Activated naive CD4-positive, alpha-beta T cell treated with anti-CD3 and anti-CD28 coated beads for 36 hours (primary cell): Measurements from ENCODE around the gene CBX2. TPM values are rescaled to one million over a fixed set of nuclear protein-coding genes. Genes with fewer than 3 reads are reported as not detected.
"Not testable (repeated sequence)": the region's sequence is repeated elsewhere in the genome, so short reads cannot be mapped to it uniquely, and the experiment has no call there.

Experiments
- CTCF ChIA-PET: fragments of 350-600 bp; sonication (Branson Sonifier 250); formaldehyde crosslinking; loops from one replicate; lab custom pipeline; 2021; ENCODE audit warnings: antibody characterized with exemption; lab: Charles Lee
- DNase-seq: peaks from one replicate; pipeline ENCODE4 v3.0.0-alpha.2; 2020
- H3K27ac Mint-ChIP-seq: one replicate; pipeline ENCODE4 v1.8.0; 2021; ENCODE audit warnings: mild to moderate bottlenecking, mixed read lengths
- H3K27me3 Mint-ChIP-seq: one replicate; pipeline ENCODE4 v1.8.0; 2021; ENCODE audit warnings: low read depth, mixed read lengths
- H3K36me3 Mint-ChIP-seq: one replicate; pipeline ENCODE4 v1.8.0; 2021; ENCODE audit warnings: low read depth, mixed read lengths
- H3K4me1 Mint-ChIP-seq: one replicate; pipeline ENCODE4 v1.8.0; 2021; ENCODE audit warnings: low read depth, mixed read lengths
- H3K4me3 Mint-ChIP-seq: one replicate; pipeline ENCODE4 v1.8.0; 2021; ENCODE audit warnings: mild to moderate bottlenecking, moderate library complexity, mixed read lengths
- H3K9me3 Mint-ChIP-seq: one replicate; pipeline ENCODE4 v1.8.0; 2021; ENCODE audit warnings: mixed read lengths
- intact Hi-C: fragments of 100-400 bp; cut with micrococcal nuclease; formaldehyde crosslinking; loops from one replicate; pipeline ENCODE4 v1.15.1; 2023
- total RNA-seq, 2 experiments: library from RNA; stranded (reverse); gene quantifications; one replicate each; pipeline ENCODE4 v1.2.3, GENCODE V29; 2021

Gene CBX2
- total RNA-seq, 2 experiments from 2014 or later = 5.2 to 5.8 TPM

GRCh38 chr17:79747508-79748294 is 30.2 kb upstream of the CBX2 start:
- no peak for DNase-seq
- H3K27me3 Mint-ChIP-seq = peaks cover 34% of the 10 kb centered on the region
- peaks cover 23% of the 10 kb centered on the region for H3K4me1 Mint-ChIP-seq
- CTCF ChIA-PET = interaction anchor here (1.2 to 1.3 kb wide), 2 partner anchors 97 to 242 kb away, joined by 3 read pairs; no protein-coding TSS in a partner anchor
- H3K4me3 Mint-ChIP-seq = peak overlapping the region; percentile 36
- H3K27ac Mint-ChIP-seq = no peak overlapping the region
- H3K36me3 Mint-ChIP-seq = no peaks in the 10 kb centered on the region
- no peaks in the 10 kb centered on the region for H3K9me3 Mint-ChIP-seq
- intact Hi-C loops = loop anchor here (2.0 to 5.0 kb wide), 5 partner anchors 43 to 225 kb away; no protein-coding TSS in a partner anchor

DNA sequence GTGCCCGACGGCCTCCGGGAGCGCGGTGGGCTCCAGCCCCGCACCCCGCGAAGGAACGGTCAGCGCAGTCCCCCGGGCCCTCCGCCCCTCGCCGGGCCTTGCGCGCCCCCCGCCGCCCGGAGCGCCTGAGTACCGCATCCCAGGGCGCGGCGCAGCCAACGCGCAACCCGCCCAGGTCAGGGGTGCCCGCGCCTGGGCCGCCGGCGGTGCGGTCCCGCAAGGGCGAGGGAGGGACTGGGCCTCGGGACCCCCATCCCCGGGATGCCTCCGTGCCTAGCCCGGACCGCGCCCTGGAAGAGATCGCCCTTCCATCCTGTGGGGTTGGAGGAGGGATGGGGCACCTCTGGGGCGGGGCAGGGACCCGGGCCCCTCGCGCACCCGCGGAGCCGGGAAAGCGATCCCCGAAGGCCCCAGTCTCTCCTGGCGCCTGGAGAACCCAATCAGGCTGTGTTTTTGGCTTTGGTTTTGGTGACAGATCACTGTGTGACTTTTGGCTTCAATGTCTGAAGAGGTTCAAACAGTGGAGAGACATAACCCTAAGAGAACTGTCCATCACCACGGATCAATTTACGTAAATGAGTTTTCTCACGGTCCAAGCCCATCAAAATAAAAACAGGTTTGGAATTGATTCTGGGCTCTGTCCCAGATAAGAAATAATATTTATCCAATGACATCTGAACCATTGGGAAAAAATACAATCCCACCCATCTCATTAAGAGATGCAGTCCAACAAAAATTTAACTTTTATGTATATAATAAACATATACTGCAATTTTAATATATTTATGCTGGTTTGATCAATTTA is 29.5 kb upstream of the CBX2 start:
- Mint-ChIP-seq H3K36me3 (no peaks in the 10 kb centered on the region), H3K4me3 (no peak overlapping the region), H3K27me3 (peaks cover 34% of the 10 kb centered on the region), H3K9me3 (no peaks in the 10 kb centered on the region), H3K27ac (no peak overlapping the region), H3K4me1 (peaks cover 23% of the 10 kb centered on the region)
- intact Hi-C loops = loop anchor here (5.0 kb wide), 2 partner anchors 169 to 224 kb away; no protein-coding TSS in a partner anchor
- no peak for DNase-seq
- CTCF ChIA-PET = interaction anchor here (0.7 kb wide), 1 partner anchor 354 kb away, joined by 5 read pairs; no protein-coding TSS in a partner anchor

GRCh38 chr17:79749156-79749815 is 28.7 kb upstream of the CBX2 start:
- Mint-ChIP-seq H3K36me3 (no peaks in the 10 kb centered on the region), H3K9me3 (no peaks in the 10 kb centered on the region), H3K4me3 (no peak overlapping the region), H3K4me1 (peaks cover 23% of the 10 kb centered on the region), H3K27ac (no peak overlapping the region), H3K27me3 (peaks cover 34% of the 10 kb centered on the region)
- CTCF ChIA-PET = interaction anchor here (0.7 kb wide), 1 partner anchor 355 kb away, joined by 5 read pairs; no protein-coding TSS in a partner anchor
- intact Hi-C loops = loop anchor here (5.0 kb wide), 2 partner anchors 168 to 223 kb away; no protein-coding TSS in a partner anchor
- no peak for DNase-seq

DNA sequence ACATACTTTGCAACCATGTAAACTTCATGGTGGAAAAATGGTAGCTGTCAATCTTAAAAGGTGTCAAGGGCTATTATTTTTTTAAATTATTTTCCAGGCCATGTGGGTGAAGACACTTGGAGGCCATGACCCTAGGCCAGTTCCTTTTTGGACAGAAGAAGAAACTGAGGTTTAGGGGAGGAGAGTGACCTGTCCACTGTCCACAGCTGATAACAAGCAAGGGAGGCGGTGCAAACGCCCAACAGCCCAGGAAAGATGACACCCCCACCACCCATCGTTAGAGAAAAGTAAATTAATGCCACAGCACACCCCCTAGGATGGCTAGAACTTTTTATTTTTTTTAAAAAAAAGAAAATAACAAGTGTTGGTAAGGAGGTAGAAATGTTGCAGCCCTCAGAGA is 28.0 kb upstream of the CBX2 start:
- Mint-ChIP-seq H3K27me3 (peaks cover 34% of the 10 kb centered on the region), H3K9me3 (no peaks in the 10 kb centered on the region), H3K4me1 (peaks cover 23% of the 10 kb centered on the region), H3K36me3 (no peaks in the 10 kb centered on the region), H3K4me3 (no peak overlapping the region), H3K27ac (no peak overlapping the region)
- intact Hi-C loops = loop anchor here (5.0 kb wide), 2 partner anchors 167 to 222 kb away; no protein-coding TSS in a partner anchor
- DNase-seq = no peak
- CTCF ChIA-PET = no interaction called here

- no peak overlapping the region for H3K4me3 Mint-ChIP-seq
These were observed 27.1 kb upstream of the CBX2 start for GRCh38 chr17:79750650-79751545.

DNA sequence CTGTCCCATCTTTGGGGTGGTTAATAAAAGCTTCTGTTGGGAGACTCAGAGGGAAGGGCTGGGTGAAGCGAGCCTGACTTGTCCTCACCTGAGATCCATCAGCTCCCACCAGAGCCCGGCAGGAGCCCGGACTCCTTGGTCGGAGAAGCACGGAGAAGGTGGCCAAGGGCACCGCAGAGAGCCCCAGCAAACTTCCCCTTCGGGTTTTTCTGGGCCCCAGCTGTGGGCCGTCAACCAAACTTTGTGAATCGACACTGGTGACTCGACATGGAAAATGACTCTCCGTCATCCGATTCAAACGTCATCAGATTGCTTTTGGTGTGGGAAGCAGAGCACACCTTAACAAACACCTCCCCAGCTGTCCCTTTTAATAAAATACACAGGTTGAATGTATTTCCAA is 25.8 kb upstream of the CBX2 start:
- Mint-ChIP-seq H3K36me3 (no peaks in the 10 kb centered on the region), H3K4me3 (no peak overlapping the region), H3K27me3 (peaks cover 25% of the 10 kb centered on the region), H3K9me3 (no peaks in the 10 kb centered on the region), H3K27ac (no peak overlapping the region), H3K4me1 (peaks cover 10% of the 10 kb centered on the region)
- DNase-seq = peak; percentile 73
- intact Hi-C loops = no loop called here
- CTCF ChIA-PET = interaction anchor here (0.6 to 1.6 kb wide), 4 partner anchors 8 to 24 kb away, joined by 3 to 5 read pairs (median 4); no protein-coding TSS in a partner anchor

More at GRCh38 chr17:79750650-79751545, 27.1 kb upstream of the CBX2 start:
- peaks cover 15% of the 10 kb centered on the region for H3K4me1 Mint-ChIP-seq
- H3K27me3 Mint-ChIP-seq = peaks cover 34% of the 10 kb centered on the region
- H3K9me3 Mint-ChIP-seq = no peaks in the 10 kb centered on the region
- DNase-seq = no peak
- no peaks in the 10 kb centered on the region for H3K36me3 Mint-ChIP-seq
- CTCF ChIA-PET = interaction anchor here (1.1 to 1.5 kb wide), 2 partner anchors 9 to 10 kb away, joined by 3 read pairs; no protein-coding TSS in a partner anchor
- intact Hi-C loops = no loop called here
- no peak overlapping the region for H3K27ac Mint-ChIP-seq

GRCh38 chr17:79754370-79754769 is 23.6 kb upstream of the CBX2 start:
- Mint-ChIP-seq H3K9me3 (no peaks in the 10 kb centered on the region), H3K4me3 (no peak overlapping the region), H3K36me3 (no peaks in the 10 kb centered on the region), H3K27me3 (peaks cover 16% of the 10 kb centered on the region), H3K4me1 (peaks cover 5% of the 10 kb centered on the region), H3K27ac (no peak overlapping the region)
- intact Hi-C loops = no loop called here
- DNase-seq = no peak
- CTCF ChIA-PET = no interaction called here

DNA sequence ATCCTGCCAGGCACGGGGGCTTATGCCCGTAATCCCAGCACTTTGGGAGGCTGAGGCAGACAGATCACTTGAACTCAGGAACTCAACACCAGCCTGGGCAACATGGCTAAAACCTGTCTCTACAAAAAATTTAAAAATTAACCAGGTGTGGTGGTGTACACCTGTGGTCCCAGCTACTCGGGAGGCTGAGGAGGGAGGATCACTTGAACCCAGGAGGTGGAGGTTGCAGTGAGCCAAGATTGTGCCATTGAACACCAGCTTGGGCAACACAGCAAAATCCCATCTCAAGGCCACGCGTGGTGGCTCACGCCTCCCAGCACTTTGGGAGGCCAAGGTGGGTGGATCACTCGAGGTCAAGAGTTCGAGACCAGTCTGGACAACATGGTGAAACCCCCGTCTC is 23.0 kb upstream of the CBX2 start:
- H3K36me3 Mint-ChIP-seq, intact Hi-C loops, H3K9me3 Mint-ChIP-seq, H3K4me1 Mint-ChIP-seq, DNase-seq, H3K27ac Mint-ChIP-seq, CTCF ChIA-PET, H3K4me3 Mint-ChIP-seq: not testable (repeated sequence)
- H3K27me3 Mint-ChIP-seq = peaks cover 16% of the 10 kb centered on the region

DNA sequence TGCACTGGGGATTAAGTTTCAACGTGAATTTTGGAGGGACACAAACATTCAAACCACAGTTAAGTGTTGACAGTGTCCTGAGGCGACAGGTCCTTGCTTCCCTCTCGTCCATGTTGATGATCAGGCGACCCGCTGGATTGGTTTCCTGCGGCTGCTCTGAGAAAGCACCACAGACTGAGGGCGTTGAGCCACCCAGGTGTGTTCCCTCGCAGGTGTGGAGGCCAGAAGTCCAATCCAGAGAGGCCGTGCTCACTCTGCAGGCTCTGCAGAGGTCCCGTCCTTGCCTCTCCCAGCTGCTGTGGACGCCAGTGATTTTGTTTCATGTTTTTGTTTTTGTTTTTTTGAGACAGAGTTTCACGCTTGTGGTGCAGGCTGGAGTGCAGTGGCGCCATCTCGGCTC is 22.4 kb upstream of the CBX2 start:
- intact Hi-C loops = no loop called here
- H3K9me3 Mint-ChIP-seq = no peaks in the 10 kb centered on the region
- CTCF ChIA-PET = no interaction called here
- no peak for DNase-seq
- H3K27me3 Mint-ChIP-seq = peaks cover 12% of the 10 kb centered on the region
- no peaks in the 10 kb centered on the region for H3K36me3 Mint-ChIP-seq
- peaks cover 5% of the 10 kb centered on the region for H3K4me1 Mint-ChIP-seq
- H3K27ac Mint-ChIP-seq = no peak overlapping the region
- no peak overlapping the region for H3K4me3 Mint-ChIP-seq

- H3K9me3 Mint-ChIP-seq = no peaks in the 10 kb centered on the region
- H3K27me3 Mint-ChIP-seq = no peaks in the 10 kb centered on the region
- H3K36me3 Mint-ChIP-seq = no peaks in the 10 kb centered on the region
- DNase-seq = no peak
- no peak overlapping the region for H3K4me3 Mint-ChIP-seq
- CTCF ChIA-PET = interaction anchor here (1.0 to 1.6 kb wide), 3 partner anchors 14 to 213 kb away, joined by 3 to 4 read pairs (median 3); no protein-coding TSS in a partner anchor
- intact Hi-C loops = no loop called here
- H3K27ac Mint-ChIP-seq = peak overlapping the region; percentile 36
- no peaks in the 10 kb centered on the region for H3K4me1 Mint-ChIP-seq
These were observed 20.7 kb upstream of the CBX2 start for GRCh38 chr17:79757140-79757745.

DNA sequence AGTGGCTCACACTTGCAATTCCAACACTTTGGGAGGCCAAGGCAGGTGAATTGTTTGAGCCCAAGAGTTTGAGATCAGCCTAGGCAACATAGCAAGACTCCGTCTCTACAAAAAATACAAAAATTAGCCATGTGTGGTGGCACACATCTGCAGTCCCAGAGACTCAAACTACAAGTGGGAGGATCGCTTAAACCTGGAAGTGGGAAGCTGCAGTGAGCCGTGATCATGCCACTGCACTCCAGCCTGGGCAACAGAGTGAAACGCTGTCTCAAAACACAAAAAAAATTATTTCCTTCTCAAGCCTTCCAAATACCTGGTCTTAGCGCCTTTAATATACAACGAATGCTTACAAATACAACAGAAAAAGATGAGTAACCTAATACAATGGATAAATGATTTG is 19.7 kb upstream of the CBX2 start:
- no peak for DNase-seq
- no peak overlapping the region for H3K4me3 Mint-ChIP-seq
- no peaks in the 10 kb centered on the region for H3K36me3 Mint-ChIP-seq
- intact Hi-C loops = no loop called here
- H3K4me1 Mint-ChIP-seq = no peaks in the 10 kb centered on the region
- H3K9me3 Mint-ChIP-seq = no peaks in the 10 kb centered on the region
- H3K27ac Mint-ChIP-seq = no peak overlapping the region
- no peaks in the 10 kb centered on the region for H3K27me3 Mint-ChIP-seq
- CTCF ChIA-PET = interaction anchor here (1.1 kb wide), 1 partner anchor 12 kb away, joined by 4 read pairs; no protein-coding TSS in a partner anchor
